Activated CD8-positive, alpha-beta T cell treated with anti-CD3 and anti-CD28 coated beads, Interleukin-2, amount 10 ng/mL, durations not matched to agents 7 days and 5 days (primary cell): ENCODE results near the gene DGKB. TPM values are rescaled to one million over a fixed set of nuclear protein-coding genes. Genes with fewer than 3 reads are reported as not detected.

ENCODE experiments used
- ATAC-seq: fragments of 150-1000 bp; cut with Tn5 transposase; one replicate; pipeline ENCODE4 v1.10.0; 2021; ENCODE audit warnings: moderate library complexity
- CTCF ChIA-PET: fragments of 350-600 bp; sonication (Branson Sonifier 250); formaldehyde crosslinking; loops from one replicate; lab custom pipeline; 2021; ENCODE audit warnings: antibody characterized with exemption; lab: Charles Lee
- POLR2A ChIA-PET: fragments of 350-600 bp; sonication (Branson Sonifier 250); formaldehyde crosslinking; loops from one replicate; lab custom pipeline; 2021; ENCODE audit warnings: antibody characterized with exemption; lab: Charles Lee
- DNase-seq: peaks from one replicate; pipeline ENCODE4 v3.0.0-alpha.2; 2020
- H3K27ac Mint-ChIP-seq: one replicate; pipeline ENCODE4 v1.8.0; 2021; ENCODE audit warnings: mild to moderate bottlenecking, mixed read lengths
- H3K27me3 Mint-ChIP-seq: one replicate; pipeline ENCODE4 v1.8.0; 2021; ENCODE audit warnings: low read depth, mixed read lengths
- H3K36me3 Mint-ChIP-seq: one replicate; pipeline ENCODE4 v1.8.0; 2021; ENCODE audit warnings: low read depth, mixed read lengths
- H3K4me1 Mint-ChIP-seq: one replicate; pipeline ENCODE4 v1.8.0; 2021; ENCODE audit warnings: low read depth, mixed read lengths
- H3K4me3 Mint-ChIP-seq: one replicate; pipeline ENCODE4 v1.8.0; 2021; ENCODE audit warnings: mild to moderate bottlenecking, mixed read lengths
- H3K9me3 Mint-ChIP-seq: one replicate; pipeline ENCODE4 v1.8.0; 2022; ENCODE audit warnings: mixed read lengths; ENCODE audit not compliant: insufficient read depth
- total RNA-seq, 2 experiments: library from RNA; stranded (reverse); gene quantifications; one replicate each; pipeline ENCODE4 v1.2.3, GENCODE V29; 2021

DGKB gene
- total RNA-seq, 2 experiments from 2014 or later: not detected

DNA sequence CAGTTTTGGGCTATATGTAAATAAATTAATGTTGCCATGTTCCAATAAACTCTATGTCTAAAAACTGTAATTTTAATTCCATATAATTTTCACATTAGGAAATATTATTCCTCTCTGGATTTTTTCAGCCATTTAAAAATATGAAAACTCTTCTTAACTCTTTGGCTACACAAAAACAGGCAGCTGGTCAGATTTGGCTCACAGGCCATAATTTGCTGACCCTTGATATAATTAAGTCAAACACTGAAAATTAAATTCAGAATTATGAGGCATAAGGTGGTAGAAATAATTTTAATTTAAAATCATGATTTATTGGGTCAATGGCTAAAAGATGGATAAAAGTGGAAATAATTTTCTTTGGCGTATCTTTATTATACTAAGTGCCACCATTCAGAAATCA is 746.1 kb downstream of the DGKB start:
- DNase-seq (no peak), ATAC-seq (no peak)
- H3K4me3 Mint-ChIP-seq: no peak overlapping the region
- H3K36me3 Mint-ChIP-seq: no peaks in the 10 kb centered on the region
- ChIA-PET POLR2A (no interaction called here), CTCF (interaction anchor here (0.8 kb wide), 1 partner anchor 12 kb away, joined by 4 read pairs; no protein-coding TSS in a partner anchor)
- H3K27me3 Mint-ChIP-seq: no peaks in the 10 kb centered on the region
- no peak overlapping the region for H3K27ac Mint-ChIP-seq
- H3K4me1 Mint-ChIP-seq: no peaks in the 10 kb centered on the region
- no peaks in the 10 kb centered on the region for H3K9me3 Mint-ChIP-seq

DNA sequence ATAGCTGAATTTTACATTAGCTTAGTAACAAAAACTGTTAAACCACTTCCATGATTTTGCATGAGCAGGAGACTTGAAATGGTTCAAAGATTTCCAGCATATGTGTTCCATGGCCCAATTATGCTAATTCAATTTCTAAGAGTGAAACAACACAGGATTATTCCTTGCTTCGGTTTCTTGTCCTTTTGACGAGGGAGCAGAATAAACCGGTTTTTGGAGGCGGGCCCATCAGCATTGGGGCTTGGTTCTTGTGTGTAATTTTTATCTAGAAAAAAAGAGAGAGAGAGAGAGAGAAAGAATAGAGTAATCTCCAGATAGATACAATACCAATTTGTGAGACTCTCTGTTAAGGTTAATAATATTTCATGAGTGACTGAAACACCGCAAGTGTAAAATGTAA is 753.6 kb downstream of the DGKB start:
- no peaks in the 10 kb centered on the region for H3K27me3 Mint-ChIP-seq
- DNase-seq (no peak), ATAC-seq (no peak)
- ChIA-PET CTCF (no interaction called here), POLR2A (no interaction called here)
- H3K27ac Mint-ChIP-seq: no peak overlapping the region
- H3K4me1 Mint-ChIP-seq: no peaks in the 10 kb centered on the region
- H3K4me3 Mint-ChIP-seq: no peak overlapping the region
- no peaks in the 10 kb centered on the region for H3K36me3 Mint-ChIP-seq
- H3K9me3 Mint-ChIP-seq: no peaks in the 10 kb centered on the region

DNA sequence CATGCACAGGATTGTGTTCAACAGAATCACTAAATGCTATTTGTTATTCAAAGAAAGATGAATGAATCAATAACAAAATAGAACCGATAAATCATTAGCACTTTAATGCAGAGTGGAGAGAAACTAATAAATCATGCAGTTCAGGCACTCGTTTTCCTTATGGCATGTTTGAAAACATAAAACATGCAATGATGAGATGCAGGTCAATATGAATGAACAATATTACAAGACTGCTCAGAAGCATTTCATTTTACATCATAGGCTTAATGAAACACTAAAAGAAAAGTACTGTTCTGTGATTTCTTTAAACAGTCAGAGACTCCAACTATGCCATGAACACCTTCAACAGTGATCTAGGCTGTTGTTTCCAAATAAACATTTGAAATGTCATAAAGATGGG is 755.0 kb downstream of the DGKB start:
- DNase-seq: no peak
- H3K36me3 Mint-ChIP-seq: no peaks in the 10 kb centered on the region
- ChIA-PET CTCF (no interaction called here), POLR2A (no interaction called here)
- H3K4me1 Mint-ChIP-seq: no peaks in the 10 kb centered on the region
- ATAC-seq: no peak
- H3K27ac Mint-ChIP-seq: no peak overlapping the region
- H3K27me3 Mint-ChIP-seq: no peaks in the 10 kb centered on the region
- no peak overlapping the region for H3K4me3 Mint-ChIP-seq
- no peaks in the 10 kb centered on the region for H3K9me3 Mint-ChIP-seq

DNA sequence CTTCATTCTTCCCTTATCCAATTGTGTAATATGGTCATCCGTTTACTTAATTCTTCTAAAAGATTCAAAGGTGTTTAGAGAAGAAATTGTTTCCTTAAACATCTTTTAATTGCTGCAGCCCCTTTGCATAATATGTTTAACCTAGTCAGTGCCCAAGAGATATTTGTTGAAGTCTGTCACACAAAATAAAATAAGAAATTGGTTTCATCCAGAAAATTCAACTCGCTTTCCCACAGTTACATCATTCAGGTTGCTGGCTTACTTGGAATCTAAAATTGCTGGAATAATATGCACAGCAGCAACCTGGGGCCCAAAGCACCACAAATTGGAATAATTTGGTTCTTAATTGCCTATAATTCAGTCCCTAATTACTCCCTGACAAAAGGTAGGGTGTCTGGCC is 758.0 kb downstream of the DGKB start:
- Mint-ChIP-seq H3K9me3 (no peaks in the 10 kb centered on the region), H3K27me3 (no peaks in the 10 kb centered on the region), H3K36me3 (no peaks in the 10 kb centered on the region), H3K4me1 (no peaks in the 10 kb centered on the region), H3K4me3 (no peak overlapping the region), H3K27ac (no peak overlapping the region)
- ATAC-seq (no peak), DNase-seq (no peak)
- CTCF ChIA-PET: no interaction called here
- POLR2A ChIA-PET: no interaction called here

DNA sequence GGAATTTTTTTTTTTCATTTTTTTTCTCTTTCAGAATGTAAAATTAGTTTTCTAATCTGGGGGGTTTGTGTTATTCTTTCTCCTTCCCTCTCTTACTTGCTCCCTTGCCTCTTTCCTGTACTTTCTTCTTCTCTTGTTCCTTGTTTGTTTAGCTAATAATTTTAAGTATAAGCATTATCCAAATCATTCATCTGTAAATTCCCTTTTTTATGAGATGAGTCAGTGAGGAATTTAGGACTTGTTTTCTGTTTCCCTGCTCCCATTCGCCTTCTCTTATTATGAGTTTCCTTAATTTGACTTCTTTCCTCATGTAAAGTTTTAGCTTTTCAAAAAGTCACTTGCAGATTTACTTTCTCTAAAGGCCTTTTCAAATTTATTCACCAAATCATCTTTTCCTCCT is 758.4 kb downstream of the DGKB start:
- no peaks in the 10 kb centered on the region for H3K27me3 Mint-ChIP-seq
- no peaks in the 10 kb centered on the region for H3K4me1 Mint-ChIP-seq
- no peak for DNase-seq
- H3K9me3 Mint-ChIP-seq: no peaks in the 10 kb centered on the region
- POLR2A ChIA-PET: no interaction called here
- no peak for ATAC-seq
- no peak overlapping the region for H3K4me3 Mint-ChIP-seq
- no peak overlapping the region for H3K27ac Mint-ChIP-seq
- CTCF ChIA-PET: no interaction called here
- no peaks in the 10 kb centered on the region for H3K36me3 Mint-ChIP-seq

DNA sequence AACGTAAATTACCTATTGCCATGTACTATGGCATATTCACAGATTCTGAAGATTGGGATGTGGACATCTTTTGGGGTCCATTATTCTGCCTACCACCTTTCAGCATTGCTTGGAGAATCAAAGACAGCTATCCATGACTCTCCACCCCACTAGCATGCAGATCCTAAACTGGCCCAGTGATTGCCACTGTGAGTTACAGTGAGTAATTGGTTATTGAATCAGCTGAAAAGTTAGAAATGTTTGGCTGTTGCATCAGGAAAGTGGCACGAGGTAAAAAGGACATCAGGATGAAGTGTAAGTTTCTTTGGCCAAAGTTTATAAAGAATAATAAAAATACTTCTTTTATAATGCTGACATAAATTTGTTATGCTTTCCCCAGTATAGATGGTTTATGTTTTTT is 764.9 kb downstream of the DGKB start:
- Mint-ChIP-seq H3K4me1 (no peaks in the 10 kb centered on the region), H3K4me3 (no peak overlapping the region), H3K27me3 (no peaks in the 10 kb centered on the region), H3K27ac (no peak overlapping the region), H3K36me3 (no peaks in the 10 kb centered on the region), H3K9me3 (no peaks in the 10 kb centered on the region)
- ATAC-seq (no peak), DNase-seq (no peak)
- CTCF ChIA-PET: no interaction called here
- POLR2A ChIA-PET: no interaction called here

DNA sequence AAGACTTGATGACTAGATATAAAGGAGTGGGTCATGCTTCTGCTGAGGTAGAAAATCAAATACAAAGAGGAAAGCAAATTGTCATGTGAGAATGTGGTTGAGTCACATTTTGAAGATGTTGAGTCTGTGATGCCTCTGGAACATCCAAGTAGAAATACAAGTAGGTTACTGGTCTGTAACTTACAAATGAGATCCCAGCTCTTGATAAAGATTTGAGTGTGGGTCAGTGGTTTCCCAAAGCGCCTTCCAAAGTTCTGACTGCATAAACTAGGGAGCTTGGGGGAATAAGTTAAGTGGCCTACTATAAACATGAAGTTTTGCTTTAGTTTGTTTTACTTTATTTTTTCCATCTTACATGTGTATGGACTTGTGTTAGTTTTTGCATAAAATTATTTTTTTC is 768.8 kb downstream of the DGKB start:
- ATAC-seq (no peak), DNase-seq (no peak)
- ChIA-PET POLR2A (no interaction called here), CTCF (no interaction called here)
- Mint-ChIP-seq H3K27me3 (no peaks in the 10 kb centered on the region), H3K9me3 (no peaks in the 10 kb centered on the region), H3K4me3 (no peak overlapping the region), H3K4me1 (no peaks in the 10 kb centered on the region), H3K36me3 (no peaks in the 10 kb centered on the region), H3K27ac (no peak overlapping the region)

DNA sequence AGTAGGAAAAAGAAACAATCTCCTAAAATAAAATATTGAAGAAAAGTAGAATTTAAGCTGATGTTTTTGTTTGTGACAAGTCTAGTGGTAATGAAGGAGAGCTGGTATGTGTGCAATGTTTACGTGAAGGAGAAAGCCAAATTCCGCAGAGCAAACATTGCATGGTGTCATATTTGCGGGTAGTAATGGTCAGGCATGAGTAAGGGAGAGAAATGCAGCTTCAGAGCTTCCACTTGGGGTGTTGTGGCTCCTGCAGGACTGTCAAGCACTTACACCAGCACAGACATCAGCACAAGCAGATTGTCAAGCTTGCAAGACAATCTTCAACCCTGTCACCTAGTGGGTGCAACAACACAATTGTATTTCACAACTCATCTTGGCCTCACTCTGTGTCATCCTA is 776.6 kb downstream of the DGKB start:
- ATAC-seq (no peak), DNase-seq (no peak)
- ChIA-PET POLR2A (no interaction called here), CTCF (no interaction called here)
- H3K27ac Mint-ChIP-seq: no peak overlapping the region
- H3K27me3 Mint-ChIP-seq: no peaks in the 10 kb centered on the region
- peaks cover 8% of the 10 kb centered on the region for H3K9me3 Mint-ChIP-seq
- no peak overlapping the region for H3K4me3 Mint-ChIP-seq
- no peaks in the 10 kb centered on the region for H3K36me3 Mint-ChIP-seq
- no peaks in the 10 kb centered on the region for H3K4me1 Mint-ChIP-seq

DNA sequence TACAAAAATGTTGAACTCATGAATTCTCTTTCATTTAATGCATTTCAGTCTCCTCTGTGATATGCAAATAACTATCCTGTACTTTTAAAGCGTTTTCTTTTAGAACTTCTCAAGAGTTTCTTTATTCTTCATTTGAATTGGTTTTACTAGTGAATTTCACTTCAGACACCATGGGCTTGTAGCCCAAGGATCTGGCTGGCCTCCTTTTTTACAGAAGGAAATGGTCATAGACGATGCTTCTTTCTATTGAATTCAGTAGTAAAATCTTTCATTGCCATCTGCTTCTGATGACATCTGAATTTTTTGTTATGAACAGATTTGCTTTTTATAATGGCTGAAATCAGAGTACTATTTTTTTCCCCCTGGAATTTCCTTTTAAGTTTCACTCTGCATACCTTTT is 777.8 kb downstream of the DGKB start:
- ChIA-PET CTCF (no interaction called here), POLR2A (no interaction called here)
- Mint-ChIP-seq H3K9me3 (peaks cover 8% of the 10 kb centered on the region), H3K4me3 (no peak overlapping the region), H3K27me3 (no peaks in the 10 kb centered on the region), H3K4me1 (no peaks in the 10 kb centered on the region), H3K36me3 (no peaks in the 10 kb centered on the region), H3K27ac (no peak overlapping the region)
- ATAC-seq (no peak), DNase-seq (no peak)

DNA sequence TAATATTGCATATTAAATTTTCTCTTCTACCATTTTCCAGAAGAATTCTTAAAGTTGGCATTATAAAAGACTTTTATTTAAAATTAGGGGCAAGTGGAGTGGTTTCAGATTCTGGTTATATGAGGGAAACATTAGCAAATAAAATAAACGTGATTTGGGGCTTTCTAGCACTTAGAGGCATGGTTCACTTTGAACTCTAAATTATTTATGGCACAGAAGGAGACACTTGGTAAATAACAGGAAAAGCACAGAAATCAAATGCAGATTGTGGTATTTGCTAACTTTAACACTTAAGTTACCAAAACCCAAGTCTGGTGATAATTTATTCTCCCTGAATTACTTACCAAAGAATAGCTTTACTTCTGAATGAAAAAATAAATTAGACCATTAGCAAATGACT is 778.6 kb downstream of the DGKB start:
- ChIA-PET POLR2A (no interaction called here), CTCF (no interaction called here)
- Mint-ChIP-seq H3K4me1 (no peaks in the 10 kb centered on the region), H3K36me3 (no peaks in the 10 kb centered on the region), H3K27ac (no peak overlapping the region), H3K27me3 (no peaks in the 10 kb centered on the region), H3K4me3 (no peak overlapping the region), H3K9me3 (peaks cover 8% of the 10 kb centered on the region)
- ATAC-seq (no peak), DNase-seq (no peak)

DNA sequence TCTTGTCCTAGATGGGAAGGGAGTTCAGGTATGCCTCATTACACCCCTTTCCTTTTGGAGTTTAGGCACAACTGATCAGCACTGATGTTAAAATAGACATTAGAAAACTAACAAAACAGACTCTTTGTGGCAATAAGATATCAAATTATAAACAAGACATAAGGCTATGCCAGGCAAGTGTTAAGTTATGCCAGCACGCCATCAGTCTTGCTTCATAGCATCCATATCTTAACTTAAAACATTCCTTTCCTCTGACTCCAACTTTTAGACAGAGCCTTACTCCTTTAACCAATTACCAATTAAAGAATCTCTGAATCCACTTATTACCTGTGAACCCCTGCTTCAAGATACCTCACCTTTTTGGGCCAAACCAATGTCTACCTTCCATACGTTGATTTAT is 786.9 kb downstream of the DGKB start:
- H3K27me3 Mint-ChIP-seq: no peaks in the 10 kb centered on the region

DNA sequence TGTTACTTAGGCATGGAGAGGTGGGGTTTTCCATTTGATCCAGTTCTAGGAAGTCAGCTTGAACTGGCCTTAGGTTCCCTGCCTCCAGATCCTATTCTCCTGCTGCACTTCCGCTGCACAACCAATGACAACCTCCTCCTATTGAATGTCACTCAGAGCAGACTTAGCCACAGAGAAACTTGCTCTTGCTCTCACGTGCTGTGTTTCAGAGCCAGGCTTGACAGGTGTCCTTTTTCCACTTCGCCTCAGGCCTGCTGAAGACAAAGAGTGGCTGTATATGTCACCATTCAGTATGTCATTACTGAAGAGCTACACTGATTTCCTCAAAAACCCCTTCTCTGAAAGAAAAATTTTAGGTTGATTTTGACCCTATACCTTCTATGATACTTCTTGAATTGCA is 797.7 kb downstream of the DGKB start:
- ChIA-PET POLR2A (no interaction called here), CTCF (no interaction called here)
- no peak overlapping the region for H3K4me3 Mint-ChIP-seq
- H3K27me3 Mint-ChIP-seq: no peaks in the 10 kb centered on the region
- peaks cover 16% of the 10 kb centered on the region for H3K9me3 Mint-ChIP-seq
- H3K27ac Mint-ChIP-seq: no peak overlapping the region
- H3K36me3 Mint-ChIP-seq: no peaks in the 10 kb centered on the region
- DNase-seq (no peak), ATAC-seq (no peak)
- H3K4me1 Mint-ChIP-seq: no peaks in the 10 kb centered on the region

More for the DNA sequence above, 786.9 kb downstream of the DGKB start:
- CTCF ChIA-PET: no interaction called here
- DNase-seq (no peak), ATAC-seq (no peak)
- peaks cover 5% of the 10 kb centered on the region for H3K9me3 Mint-ChIP-seq
- POLR2A ChIA-PET: no interaction called here
- H3K4me3 Mint-ChIP-seq: no peak overlapping the region
- no peak overlapping the region for H3K27ac Mint-ChIP-seq
- H3K36me3 Mint-ChIP-seq: no peaks in the 10 kb centered on the region
- no peaks in the 10 kb centered on the region for H3K4me1 Mint-ChIP-seq

DNA sequence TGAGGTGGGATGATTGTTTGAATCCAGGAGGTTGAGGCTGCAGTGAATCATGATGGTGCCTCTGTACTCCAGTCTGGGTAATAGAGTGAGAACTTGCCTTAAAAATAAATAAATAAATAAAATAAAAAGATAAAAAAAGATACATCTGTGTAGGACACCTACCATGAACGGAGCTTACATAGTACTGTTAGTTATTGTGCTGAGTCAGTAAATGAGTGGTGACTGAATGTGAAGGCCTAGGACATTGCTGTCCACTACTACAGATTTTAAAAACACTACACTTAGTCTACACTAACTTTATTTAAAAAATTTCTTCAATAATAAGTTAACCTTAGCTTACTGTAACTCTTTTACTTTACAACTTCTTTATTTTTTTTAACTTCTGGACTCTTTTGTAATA is 806.4 kb downstream of the DGKB start:
- DNase-seq: no peak
- H3K27ac Mint-ChIP-seq: no peak overlapping the region
- H3K9me3 Mint-ChIP-seq: peaks cover 8% of the 10 kb centered on the region
- H3K4me3 Mint-ChIP-seq: no peak overlapping the region
- no peaks in the 10 kb centered on the region for H3K36me3 Mint-ChIP-seq
- no peaks in the 10 kb centered on the region for H3K4me1 Mint-ChIP-seq
- H3K27me3 Mint-ChIP-seq: no peaks in the 10 kb centered on the region
- POLR2A ChIA-PET: no interaction called here
- CTCF ChIA-PET: no interaction called here
- no peak for ATAC-seq
